Measurements from ENCODE around the gene KTN1.

DNA sequence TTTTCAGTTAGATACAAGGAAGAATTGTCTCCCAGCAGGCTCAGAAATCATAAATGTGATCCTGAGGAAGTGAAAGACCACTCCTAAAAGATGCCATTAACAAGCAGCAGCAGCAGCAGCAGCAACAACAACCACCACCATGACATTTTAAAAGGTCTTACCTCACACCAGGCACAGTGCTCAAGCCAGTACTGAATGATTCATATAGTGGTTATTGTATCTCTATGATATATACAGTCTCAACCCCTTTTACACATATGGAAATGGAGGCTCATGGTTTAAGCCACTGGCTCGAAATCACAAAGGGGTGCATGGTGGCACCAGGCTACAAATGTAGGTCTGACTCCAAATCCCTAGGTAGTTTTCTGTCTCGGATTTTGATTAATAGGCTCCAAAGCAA is 126.9 kb downstream of the KTN1 start:
- TF ChIP-seq, protein P1, sequence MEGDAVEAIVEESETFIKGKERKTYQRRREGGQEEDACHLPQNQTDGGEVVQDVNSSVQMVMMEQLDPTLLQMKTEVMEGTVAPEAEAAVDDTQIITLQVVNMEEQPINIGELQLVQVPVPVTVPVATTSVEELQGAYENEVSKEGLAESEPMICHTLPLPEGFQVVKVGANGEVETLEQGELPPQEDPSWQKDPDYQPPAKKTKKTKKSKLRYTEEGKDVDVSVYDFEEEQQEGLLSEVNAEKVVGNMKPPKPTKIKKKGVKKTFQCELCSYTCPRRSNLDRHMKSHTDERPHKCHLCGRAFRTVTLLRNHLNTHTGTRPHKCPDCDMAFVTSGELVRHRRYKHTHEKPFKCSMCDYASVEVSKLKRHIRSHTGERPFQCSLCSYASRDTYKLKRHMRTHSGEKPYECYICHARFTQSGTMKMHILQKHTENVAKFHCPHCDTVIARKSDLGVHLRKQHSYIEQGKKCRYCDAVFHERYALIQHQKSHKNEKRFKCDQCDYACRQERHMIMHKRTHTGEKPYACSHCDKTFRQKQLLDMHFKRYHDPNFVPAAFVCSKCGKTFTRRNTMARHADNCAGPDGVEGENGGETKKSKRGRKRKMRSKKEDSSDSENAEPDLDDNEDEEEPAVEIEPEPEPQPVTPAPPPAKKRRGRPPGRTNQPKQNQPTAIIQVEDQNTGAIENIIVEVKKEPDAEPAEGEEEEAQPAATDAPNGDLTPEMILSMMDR (IDR thresholded peaks at IDR 0.05; ENCODE audit: insufficient read depth, low read length), result no peak
- TF ChIP-seq POLR2AphosphoS5 (IDR thresholded peaks at IDR 0.05; ENCODE audit: low read depth), result no peak
- no peak for TF ChIP-seq SPI1 (IDR thresholded peaks at IDR 0.05; ENCODE audit: borderline replicate concordance, low read depth)
- TF ChIP-seq, protein P2, sequence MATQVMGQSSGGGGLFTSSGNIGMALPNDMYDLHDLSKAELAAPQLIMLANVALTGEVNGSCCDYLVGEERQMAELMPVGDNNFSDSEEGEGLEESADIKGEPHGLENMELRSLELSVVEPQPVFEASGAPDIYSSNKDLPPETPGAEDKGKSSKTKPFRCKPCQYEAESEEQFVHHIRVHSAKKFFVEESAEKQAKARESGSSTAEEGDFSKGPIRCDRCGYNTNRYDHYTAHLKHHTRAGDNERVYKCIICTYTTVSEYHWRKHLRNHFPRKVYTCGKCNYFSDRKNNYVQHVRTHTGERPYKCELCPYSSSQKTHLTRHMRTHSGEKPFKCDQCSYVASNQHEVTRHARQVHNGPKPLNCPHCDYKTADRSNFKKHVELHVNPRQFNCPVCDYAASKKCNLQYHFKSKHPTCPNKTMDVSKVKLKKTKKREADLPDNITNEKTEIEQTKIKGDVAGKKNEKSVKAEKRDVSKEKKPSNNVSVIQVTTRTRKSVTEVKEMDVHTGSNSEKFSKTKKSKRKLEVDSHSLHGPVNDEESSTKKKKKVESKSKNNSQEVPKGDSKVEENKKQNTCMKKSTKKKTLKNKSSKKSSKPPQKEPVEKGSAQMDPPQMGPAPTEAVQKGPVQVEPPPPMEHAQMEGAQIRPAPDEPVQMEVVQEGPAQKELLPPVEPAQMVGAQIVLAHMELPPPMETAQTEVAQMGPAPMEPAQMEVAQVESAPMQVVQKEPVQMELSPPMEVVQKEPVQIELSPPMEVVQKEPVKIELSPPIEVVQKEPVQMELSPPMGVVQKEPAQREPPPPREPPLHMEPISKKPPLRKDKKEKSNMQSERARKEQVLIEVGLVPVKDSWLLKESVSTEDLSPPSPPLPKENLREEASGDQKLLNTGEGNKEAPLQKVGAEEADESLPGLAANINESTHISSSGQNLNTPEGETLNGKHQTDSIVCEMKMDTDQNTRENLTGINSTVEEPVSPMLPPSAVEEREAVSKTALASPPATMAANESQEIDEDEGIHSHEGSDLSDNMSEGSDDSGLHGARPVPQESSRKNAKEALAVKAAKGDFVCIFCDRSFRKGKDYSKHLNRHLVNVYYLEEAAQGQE (IDR thresholded peaks at IDR 0.05; ENCODE audit: insufficient replicate concordance, low read depth), result no peak
